HEK293 (cell line): ENCODE data around the gene TFE3.

Experiments used
- CTCF ChIP-seq: fragments of 450-650 bp; formaldehyde crosslinking; IDR thresholded peaks from 2 replicates; pipeline ENCODE4 v1.5.1; 2016; ENCODE audit warnings: missing biosample characterization, missing genetic modification characterization
- YY1 ChIP-seq: fragments of 450-650 bp; formaldehyde crosslinking; IDR thresholded peaks from 2 replicates; pipeline ENCODE4 v1.5.1; 2018; ENCODE audit warnings: missing biosample characterization, missing genetic modification characterization
- ZNF155 ChIP-seq: fragments of 450-650 bp; formaldehyde crosslinking; IDR thresholded peaks from 2 replicates; pipeline ENCODE4 v1.5.1; 2016; ENCODE audit warnings: missing biosample characterization, missing genetic modification characterization
- ZNF302 ChIP-seq: fragments of 450-650 bp; formaldehyde crosslinking; IDR thresholded peaks from 2 replicates; pipeline ENCODE4 v1.5.1; 2016; ENCODE audit warnings: missing biosample characterization, missing genetic modification characterization, low read depth
- ZNF510 ChIP-seq: fragments of 450-650 bp; formaldehyde crosslinking; IDR thresholded peaks from 2 replicates; pipeline ENCODE4 v1.5.1; 2018; ENCODE audit warnings: mild to moderate bottlenecking, missing genetic modification characterization, missing biosample characterization; ENCODE audit not compliant: insufficient replicate concordance

DNA sequence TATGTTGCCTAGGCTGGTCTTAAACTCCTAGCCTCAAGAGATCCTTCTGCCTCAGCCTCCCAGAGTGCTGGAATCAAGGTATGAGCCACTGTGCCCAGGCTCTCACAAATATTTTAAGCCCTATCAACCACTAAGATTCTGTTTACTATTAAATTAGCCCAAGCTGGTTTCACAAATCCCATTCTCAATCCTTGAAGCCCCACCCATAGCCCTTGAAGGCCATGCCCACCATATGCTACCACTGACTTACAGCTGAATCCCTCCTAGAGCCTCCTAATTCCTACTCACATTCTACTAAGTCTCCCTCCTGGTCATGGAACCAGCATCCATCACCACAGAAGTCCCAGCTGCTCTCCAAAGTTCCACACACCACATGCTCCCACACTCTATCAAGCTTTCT is 50.8 kb downstream of the TFE3 start:
- no peak for TF ChIP-seq CTCF (tag by site-specific recombination)
- TF ChIP-seq ZNF155 (tag by site-specific recombination), result no peak
- TF ChIP-seq YY1 (tag by site-specific recombination), result no peak
- no peak for TF ChIP-seq ZNF302 (tag by site-specific recombination)
- TF ChIP-seq ZNF510 (tag by site-specific recombination), result no peak
